Measurements from ENCODE around the gene WASF2.
"Not testable (repeated sequence)": the region's sequence is repeated elsewhere in the genome, so short reads cannot be mapped to it uniquely, and the experiment has no call there.

The WASF2 gene

DNA sequence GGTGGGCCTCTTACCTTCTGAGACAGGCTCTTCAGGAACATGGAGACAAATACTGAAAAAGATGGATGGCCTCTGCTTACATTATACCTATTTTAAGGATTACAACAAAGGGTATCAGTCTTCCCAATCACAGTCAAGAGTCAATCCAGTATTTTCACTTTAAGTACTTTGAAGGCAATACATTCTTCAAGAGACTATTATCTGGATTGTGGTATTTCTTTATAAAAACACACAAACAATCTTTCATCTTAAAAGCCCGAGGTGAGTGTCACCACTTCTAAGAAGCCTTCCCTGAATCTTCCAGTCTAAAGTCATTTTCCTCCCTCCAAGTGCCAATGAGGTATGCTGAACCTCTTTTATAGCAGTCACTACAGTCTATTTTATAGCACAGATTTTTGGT is 45.3 kb downstream of the WASF2 start:
- Histone ChIP-seq H3K4me3 (no peak overlapping the region), H3K36me3 (ENCODE audit: insufficient read depth, low read length) (peaks cover 7% of the 10 kb centered on the region; the same call in 1 of the 2 replicates), H3K27ac (peak overlapping the region; percentile 46; the same call in 1 of the 2 replicates), H3K9me3 (ENCODE audit: low read depth, low read length) (no peaks in the 10 kb centered on the region), H3K9ac (ENCODE audit: insufficient read length) (no peak overlapping the region)
- no peak for TF ChIP-seq EZH2 (IDR thresholded peaks at IDR 0.05)
- no peak for TF ChIP-seq FOXP2 (optimal IDR thresholded peaks at IDR 0.05; ENCODE audit: control extremely low read depth, extremely low read length, insufficient read depth)
- TF ChIP-seq POLR2AphosphoS5 (IDR thresholded peaks at IDR 0.05; ENCODE audit: borderline replicate concordance, low read depth, low read length), result no peak
- DNase-seq (ENCODE audit: low read depth, low spot score), result no peak

DNA sequence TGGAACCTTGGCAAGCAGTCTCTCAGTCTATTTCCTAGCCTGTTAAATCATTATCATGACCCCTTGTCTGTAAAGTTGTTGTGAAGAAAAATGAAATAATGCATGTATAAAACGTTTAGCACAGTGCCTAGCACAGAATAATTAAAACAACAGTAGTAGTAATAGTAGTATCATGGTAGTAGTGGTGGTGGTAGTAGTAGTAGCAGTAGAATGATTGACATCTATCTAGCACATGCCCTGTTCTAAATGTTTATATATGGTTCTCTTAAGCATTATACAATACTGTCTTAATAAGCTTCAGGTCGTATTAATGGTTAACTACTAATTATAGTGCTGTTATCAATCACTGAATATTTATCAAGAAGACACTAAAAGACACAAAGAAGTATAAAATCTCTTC is 50.8 kb downstream of the WASF2 start:
- no peak overlapping the region for H3K4me3 ChIP-seq
- H3K9me3 ChIP-seq (ENCODE audit: low read depth, low read length), result no peaks in the 10 kb centered on the region
- TF ChIP-seq FOXP2 (optimal IDR thresholded peaks at IDR 0.05; ENCODE audit: control extremely low read depth, extremely low read length, insufficient read depth) (no peak), EZH2 (IDR thresholded peaks at IDR 0.05) (no peak), POLR2AphosphoS5 (IDR thresholded peaks at IDR 0.05; ENCODE audit: borderline replicate concordance, low read depth, low read length) (no peak)
- no peak for DNase-seq (ENCODE audit: low read depth, low spot score)
- H3K27ac ChIP-seq, result peak overlapping the region; percentile 53; the same call in 1 of the 2 replicates
- H3K36me3 ChIP-seq (ENCODE audit: insufficient read depth, low read length), result no peaks in the 10 kb centered on the region
- H3K9ac ChIP-seq (ENCODE audit: insufficient read length), result no peak overlapping the region

DNA sequence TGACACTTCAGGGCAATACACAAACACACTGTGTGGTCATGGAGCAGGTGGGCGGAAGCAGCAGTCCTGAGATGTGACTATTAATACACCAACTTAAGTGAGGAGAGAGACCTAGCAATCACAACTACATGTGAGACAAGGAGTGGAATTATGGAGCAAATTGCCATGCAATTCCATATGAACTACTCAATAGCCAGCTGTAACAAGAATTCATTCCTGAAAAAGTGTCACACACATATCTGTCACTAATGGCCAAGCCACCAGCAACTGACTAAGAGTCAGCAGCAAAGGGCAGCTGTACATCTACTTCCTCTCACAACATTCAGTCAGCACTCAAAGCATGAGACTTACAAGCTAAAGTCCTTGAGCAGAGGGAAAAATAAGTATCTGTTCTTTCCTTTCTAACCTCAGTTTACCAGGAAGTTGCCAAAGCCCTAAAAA is 51.3 kb downstream of the WASF2 start:
- Histone ChIP-seq H3K9ac (ENCODE audit: insufficient read length) (no peak overlapping the region), H3K9me3 (ENCODE audit: low read depth, low read length) (no peaks in the 10 kb centered on the region), H3K4me3 (no peak overlapping the region), H3K36me3 (ENCODE audit: insufficient read depth, low read length) (no peaks in the 10 kb centered on the region), H3K27ac (peak overlapping the region; percentile 53; the same call in 1 of the 2 replicates)
- TF ChIP-seq POLR2AphosphoS5 (IDR thresholded peaks at IDR 0.05; ENCODE audit: borderline replicate concordance, low read depth, low read length) (no peak), FOXP2 (optimal IDR thresholded peaks at IDR 0.05; ENCODE audit: control extremely low read depth, extremely low read length, insufficient read depth) (no peak), EZH2 (IDR thresholded peaks at IDR 0.05) (no peak)
- DNase-seq (ENCODE audit: low read depth, low spot score), result no peak

- no peak for DNase-seq (ENCODE audit: low read depth, low spot score)
- H3K9me3 ChIP-seq (ENCODE audit: low read depth, low read length), result no peaks in the 10 kb centered on the region
- H3K36me3 ChIP-seq (ENCODE audit: insufficient read depth, low read length), result no peaks in the 10 kb centered on the region
- peak overlapping the region; percentile 93 for H3K27ac ChIP-seq
- TF ChIP-seq FOXP2 (optimal IDR thresholded peaks at IDR 0.05; ENCODE audit: control extremely low read depth, extremely low read length, insufficient read depth) (no peak), EZH2 (IDR thresholded peaks at IDR 0.05) (no peak), POLR2AphosphoS5 (IDR thresholded peaks at IDR 0.05; ENCODE audit: borderline replicate concordance, low read depth, low read length) (no peak)
- H3K9ac ChIP-seq (ENCODE audit: insufficient read length), result peak overlapping the region; percentile 16
- H3K4me3 ChIP-seq, result peak overlapping the region; percentile 64
Observed at GRCh38 chr1:27436204-27437159, 53.5 kb downstream of the WASF2 start.

GRCh38 chr1:27435566-27436203 is 54.3 kb downstream of the WASF2 start:
- Histone ChIP-seq H3K9me3 (ENCODE audit: low read depth, low read length) (no peaks in the 10 kb centered on the region), H3K9ac (ENCODE audit: insufficient read length) (no peak overlapping the region), H3K27ac (peak overlapping the region; percentile 93), H3K4me3 (peak overlapping the region; percentile 64), H3K36me3 (ENCODE audit: insufficient read depth, low read length) (no peaks in the 10 kb centered on the region)
- DNase-seq (ENCODE audit: low read depth, low spot score), result no peak
- TF ChIP-seq FOXP2 (optimal IDR thresholded peaks at IDR 0.05; ENCODE audit: control extremely low read depth, extremely low read length, insufficient read depth) (no peak), POLR2AphosphoS5 (IDR thresholded peaks at IDR 0.05; ENCODE audit: borderline replicate concordance, low read depth, low read length) (no peak), EZH2 (IDR thresholded peaks at IDR 0.05) (no peak)

- H3K27ac ChIP-seq, result peak overlapping the region; percentile 47; the same call in 1 of the 2 replicates
- DNase-seq (ENCODE audit: low read depth, low spot score), result no peak
- H3K9ac ChIP-seq (ENCODE audit: insufficient read length), result no peak overlapping the region
- H3K36me3 ChIP-seq (ENCODE audit: insufficient read depth, low read length), result no peaks in the 10 kb centered on the region
- H3K4me3 ChIP-seq, result no peak overlapping the region
- no peaks in the 10 kb centered on the region for H3K9me3 ChIP-seq (ENCODE audit: low read depth, low read length)
- TF ChIP-seq POLR2AphosphoS5 (IDR thresholded peaks at IDR 0.05; ENCODE audit: borderline replicate concordance, low read depth, low read length) (no peak), FOXP2 (optimal IDR thresholded peaks at IDR 0.05; ENCODE audit: control extremely low read depth, extremely low read length, insufficient read depth) (no peak), EZH2 (IDR thresholded peaks at IDR 0.05) (no peak)
Observed at GRCh38 chr1:27433706-27434105, 56.3 kb downstream of the WASF2 start.

DNA sequence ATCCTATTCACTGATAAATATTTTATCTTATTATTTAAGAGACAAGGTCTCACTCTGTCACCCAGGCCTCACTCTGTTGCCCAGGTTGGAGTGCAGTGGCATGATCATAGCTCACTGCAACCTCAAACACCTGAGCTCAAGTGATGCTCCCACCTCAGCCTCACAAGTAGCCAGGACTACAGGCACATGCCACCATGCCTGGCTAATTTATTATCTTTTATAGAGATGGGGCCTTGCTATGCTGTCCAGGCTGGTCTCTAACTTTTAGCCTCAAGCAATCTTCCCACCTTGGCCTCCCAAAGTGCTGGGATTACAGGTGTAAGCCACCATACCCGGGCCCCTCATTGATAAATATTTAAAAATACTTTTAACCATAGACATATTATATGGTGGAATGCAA is 57.2 kb downstream of the WASF2 start:
- not testable (repeated sequence) for DNase-seq (ENCODE audit: low read depth, low spot score); H3K36me3 ChIP-seq (ENCODE audit: insufficient read depth, low read length); H3K27ac ChIP-seq; H3K9ac ChIP-seq (ENCODE audit: insufficient read length); H3K4me3 ChIP-seq; H3K9me3 ChIP-seq (ENCODE audit: low read depth, low read length)

DNA sequence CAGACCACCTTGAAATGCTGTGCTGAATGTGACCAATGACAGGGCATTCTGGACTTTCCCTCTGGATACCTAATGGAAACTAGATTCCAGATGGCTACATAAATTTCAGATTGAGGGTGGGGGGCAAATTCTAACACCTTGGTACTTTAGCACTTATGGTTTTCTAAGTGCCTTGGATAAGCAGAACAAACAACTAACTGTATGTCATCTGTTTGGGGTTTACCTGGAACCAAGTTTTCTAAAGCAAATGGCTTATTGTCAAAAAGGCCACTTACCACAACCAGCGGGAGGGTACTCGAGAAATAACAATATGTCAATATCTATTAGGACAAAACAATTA is 58.4 kb downstream of the WASF2 start:
- no peak for TF ChIP-seq POLR2AphosphoS5 (IDR thresholded peaks at IDR 0.05; ENCODE audit: borderline replicate concordance, low read depth, low read length)
- Histone ChIP-seq H3K9ac (ENCODE audit: insufficient read length) (no peak overlapping the region), H3K4me3 (no peak overlapping the region), H3K36me3 (ENCODE audit: insufficient read depth, low read length) (peaks cover 18% of the 10 kb centered on the region), H3K27ac (no peak overlapping the region), H3K9me3 (ENCODE audit: low read depth, low read length) (no peaks in the 10 kb centered on the region)
- DNase-seq (ENCODE audit: low read depth, low spot score), result no peak

Data from SK-N-MC (cell line).